ENCODE data around the gene CDKL2.

- TF ChIP-seq CTCF (IDR thresholded peaks at IDR 0.05) (no peak), POLR2A (IDR thresholded peaks at IDR 0.05) (no peak)
Measured at GRCh38 chr4:75621715-75622114, 8.6 kb downstream of the CDKL2 start.
